Heart left ventricle (tissue), 16 donors: ENCODE measurements around the gene ASTN2. TPM values are rescaled to one million over a fixed set of nuclear protein-coding genes. Genes with fewer than 3 reads are reported as not detected.

Source experiments
- ATAC-seq, 4 donors: fragments of 200-7000 bp; cut with Tn5 transposase; one replicate each; pipeline ENCODE4 v1.9.1; 2020 to 2022; ENCODE audit warnings: moderate library complexity in 4 of 4, mild to moderate bottlenecking in 3 of 4, moderate number of reproducible peaks in 1 of 4
- DNase-seq, 5 donors: peaks; one replicate each; pipeline ENCODE4 v3.0.0-alpha.2; 2020
- H3K27ac ChIP-seq, 12 donors: fragments of 200-600 bp; sonication (generic) in 4 of 12; one replicate each; pipeline versions ENCODE4 v1.5.0 to v1.8.0; 2016 to 2022; ENCODE audit warnings: mild to moderate bottlenecking in 2 of 12
- H3K27me3 ChIP-seq, 9 donors: fragments of 200-600 bp; sonication (generic) in 2 of 9; one replicate each; pipeline versions ENCODE4 v1.5.1 to v1.8.0; 2016 to 2022; ENCODE audit warnings: mild to moderate bottlenecking in 3 of 9
- H3K36me3 ChIP-seq, 9 donors: fragments of 200-600 bp; sonication (generic) in 2 of 9; one replicate each; pipeline versions ENCODE4 v1.5.0 to v1.8.0; 2018 to 2022; ENCODE audit warnings: mild to moderate bottlenecking in 2 of 9
- H3K4me1 ChIP-seq, 12 donors: fragments of 200-600 bp; sonication (generic) in 4 of 12; one replicate each; pipeline versions ENCODE4 v1.5.0 to v1.8.0; 2016 to 2022; ENCODE audit warnings: mild to moderate bottlenecking in 3 of 12
- H3K4me3 ChIP-seq, 12 donors: fragments of 200-600 bp; sonication (generic) in 4 of 12; one replicate each; pipeline versions ENCODE4 v1.5.0 to v1.8.0; 2017 to 2022; ENCODE audit warnings: mild to moderate bottlenecking in 9 of 12, moderate library complexity in 4 of 12
- H3K9me3 ChIP-seq, 12 donors: fragments of 200-600 bp; sonication (generic) in 4 of 12; one replicate each; pipeline versions ENCODE4 v1.5.0 to v1.8.0; 2016 to 2022; ENCODE audit warnings: mild to moderate bottlenecking in 1 of 12
- CTCF ChIP-seq, 12 donors: fragments of 200-600 bp; sonication (generic) in 4 of 12; IDR thresholded peaks; one replicate each; pipeline versions ENCODE4 v1.5.0 to v1.8.0; 2018 to 2022; ENCODE audit warnings: antibody characterized with exemption in 12 of 12, mild to moderate bottlenecking in 5 of 12
- POLR2A ChIP-seq, 2 donors: fragments of 450-650 bp; IDR thresholded peaks; one replicate each; pipeline ENCODE4 v1.6.1; 2017; ENCODE audit warnings: antibody characterized with exemption in 2 of 2, mild to moderate bottlenecking in 2 of 2, moderate library complexity in 2 of 2
- WGBS, 4 donors: extraction: QIAGEN DNeasy Blood & Tissue Kit in 2 of 4; methylation state at CpG; one replicate each; pipeline versions ENCODE4 v1.1.5 to v1.1.7; 2013 to 2018; 5-methylcytosine and 5-hydroxymethylcytosine counted together
- intact Hi-C, 10 donors: fragments of 100-400 bp; cut with DNase I; formaldehyde crosslinking; loops; one replicate each; pipeline versions ENCODE4 v1.11.1 to v1.14.2; 2022
- polyA plus RNA-seq, 2 donors: library from polyadenylated mRNA; stranded (reverse); fragments of 200-250 nt; gene quantifications; one replicate each; pipeline ENCODE4 v1.2.3, GENCODE V29; 2013
- total RNA-seq, 9 donors: library from RNA; depleted of rRNA in 2 of 9; stranded (reverse); fragments of >200 nt in 2 of 9; fragmentation: NEBNext Ultra II Directional in 3 of 9; extraction: Animal tissue kit (Norgen Biotek cat#: 25700) in 3 of 9; gene quantifications; one replicate each; pipeline versions ENCODE4 v1.1.0 to v1.2.4, GENCODE V29; 2016 to 2023
- donor health status: ischemic (EF 13 %, LVEDD 7.1; RV severe dilation, severe dysfunction).
- donor health status: healthy with polysubstance abuse.
- donor health status: DM: no; HTN: yes; CAD: no.
- donor health status: DM: no; HTN: no; CAD: no.
- donor health status: ischemic (EF 25% LVEDD 6.9; RV normal size, moderate dysfunction).
- donor health status: ischemic (EF 25% LVEDD 5.7; RV mildly dilated, moderate dysfunction).
- donor health status: healthy.
- donor health status: DM: yes; HTN: yes; CAD: no.
- donor health status: ischemic (EF 35%, LVEDD 5.7; RV mildly dilated, moderate dysfunction).
- donor health status: nonischemic (EF 11% LVEDD 7.7; RV severe dilation, severe dysfunction).
- donor health status: DM: yes; HTN: yes; CAD: no.
- donor health status: PGD.
- donor health status: ischemic (EF 29% LVEDD 5.4; RV normal size, mild dysfunction).
- donor health status: nonischemic (EF 23%, LVEDD 6.1; RV moderate dilation, normal function).

The ASTN2 gene
- total and polyA plus RNA-seq, 11 donors = 2.5 to 6.0 (median 3.5) TPM

- intact Hi-C loops = no loop called here
- H3K27me3 ChIP-seq = no peaks in the 10 kb centered on the region
- H3K27ac ChIP-seq = no peak overlapping the region
- H3K4me1 ChIP-seq = peaks cover 0 to 7% (median under 1%) of the 10 kb centered on the region in 12 donors
- H3K9me3 ChIP-seq = peaks cover 0 to 3% (median 0%) of the 10 kb centered on the region in 12 donors
- ATAC-seq = no peak
- H3K4me3 ChIP-seq = no peak overlapping the region
- WGBS, 4 donors = 78 to 86% (median 84%) methylated on average over 2 of the region's 2 CpGs
- TF ChIP-seq CTCF (IDR thresholded peaks at IDR 0.05) (no peak), POLR2A (IDR thresholded peaks at IDR 0.05) (no peak)
- peaks cover 0 to 43% (median 32%) of the 10 kb centered on the region in 9 donors for H3K36me3 ChIP-seq
- no peak for DNase-seq
Measured at GRCh38 chr9:116700882-116701865, 713.7 kb downstream of the ASTN2 start.

- 98 to 100% (median 99%) methylated on average over 1 of the region's 1 CpG for WGBS, 4 donors
Measured at GRCh38 chr9:116700279-116700678, 714.6 kb downstream of the ASTN2 start.

GRCh38 chr9:116697887-116698286, 717.0 kb downstream of the ASTN2 start:
- Histone ChIP-seq H3K27me3 (no peaks in the 10 kb centered on the region), H3K4me1 (peaks cover 0 to 33% (median 10%) of the 10 kb centered on the region in 12 donors), H3K27ac (no peak overlapping the region), H3K4me3 (no peak overlapping the region), H3K9me3 (peaks cover 0 to 3% (median 0%) of the 10 kb centered on the region in 12 donors), H3K36me3 (peaks cover 0 to 48% (median 32%) of the 10 kb centered on the region in 9 donors)
- intact Hi-C loops = no loop called here
- TF ChIP-seq CTCF (IDR thresholded peaks at IDR 0.05) (no peak), POLR2A (IDR thresholded peaks at IDR 0.05) (no peak)
- 95 to 98% (median 97%) methylated on average over 16 of the region's 16 CpGs for WGBS, 4 donors
- DNase-seq (no peak), ATAC-seq (no peak)

More at GRCh38 chr9:116700279-116700678, 714.6 kb downstream of the ASTN2 start:
- Histone ChIP-seq H3K27me3 (no peaks in the 10 kb centered on the region), H3K4me3 (no peak overlapping the region), H3K4me1 (peaks cover 0 to 11% (median 7%) of the 10 kb centered on the region in 12 donors), H3K36me3 (peaks cover 0 to 47% (median 32%) of the 10 kb centered on the region in 9 donors), H3K27ac (no peak overlapping the region), H3K9me3 (peaks cover 0 to 3% (median 0%) of the 10 kb centered on the region in 12 donors)
- DNase-seq = no peak
- no peak for TF ChIP-seq CTCF (IDR thresholded peaks at IDR 0.05)
- no peak for TF ChIP-seq POLR2A (IDR thresholded peaks at IDR 0.05)
- intact Hi-C loops = no loop called here
- no peak for ATAC-seq

- ATAC-seq (no peak), DNase-seq (no peak)
- no peak overlapping the region for H3K27ac ChIP-seq
- H3K4me1 ChIP-seq = peaks cover 0 to 38% (median 13%) of the 10 kb centered on the region in 12 donors
- intact Hi-C loops = no loop called here
- H3K9me3 ChIP-seq = no peaks in the 10 kb centered on the region
- no peaks in the 10 kb centered on the region for H3K27me3 ChIP-seq
- WGBS, 4 donors = 71 to 86% (median 75%) methylated on average over 1 of the region's 1 CpG
- TF ChIP-seq POLR2A (IDR thresholded peaks at IDR 0.05) (no peak), CTCF (IDR thresholded peaks at IDR 0.05) (no peak)
- peaks cover 0 to 43% (median 32%) of the 10 kb centered on the region in 9 donors for H3K36me3 ChIP-seq
- no peak overlapping the region for H3K4me3 ChIP-seq
Measured at GRCh38 chr9:116697362-116697761, 717.5 kb downstream of the ASTN2 start.
